Left lung (tissue), 10 donors: ENCODE measurements around the gene PRKD1. TPM values are rescaled to one million over a fixed set of nuclear protein-coding genes. Genes with fewer than 3 reads are reported as not detected.

Source experiments
- ATAC-seq: fragments of 200-7000 bp; cut with Tn5 transposase; one replicate; pipeline ENCODE4 v1.9.1; 2020; ENCODE audit warnings: moderate library complexity
- DNase-seq, 4 donors: peaks; one replicate each; pipeline ENCODE4 v3.0.0-alpha.2; 2013 to 2020
- H3K27ac ChIP-seq, 2 donors: fragments of 200-600 bp; sonication (generic) in 1 of 2; one replicate each; pipeline versions ENCODE4 v1.5.0 to v1.8.0; 2020 to 2021
- H3K27me3 ChIP-seq, 2 donors: fragments of 200-600 bp; sonication (generic) in 1 of 2; one replicate each; pipeline versions ENCODE4 v1.5.0 to v1.8.0; 2020 to 2021
- H3K36me3 ChIP-seq, 2 donors: fragments of 200-600 bp; sonication (generic) in 1 of 2; one replicate each; pipeline versions ENCODE4 v1.5.0 to v1.8.0; 2020 to 2021
- H3K4me1 ChIP-seq, 2 donors: fragments of 200-600 bp; one replicate each; pipeline ENCODE4 v1.8.0; 2021
- H3K4me3 ChIP-seq, 2 donors: fragments of 200-600 bp; sonication (generic) in 1 of 2; one replicate each; pipeline versions ENCODE4 v1.5.0 to v1.8.0; 2020 to 2021; ENCODE audit warnings: mild to moderate bottlenecking in 1 of 2
- H3K9me3 ChIP-seq, 2 donors: fragments of 200-600 bp; sonication (generic) in 1 of 2; one replicate each; pipeline versions ENCODE4 v1.5.0 to v1.8.0; 2020 to 2021
- CTCF ChIP-seq, 2 donors: fragments of 200-600 bp; sonication (generic) in 1 of 2; IDR thresholded peaks; one replicate each; pipeline versions ENCODE4 v1.5.0 to v1.8.0; 2021; ENCODE audit warnings: antibody characterized with exemption in 2 of 2
- intact Hi-C, 2 donors: fragments of 100-400 bp; cut with DNase I; formaldehyde crosslinking; loops; one replicate each; pipeline versions ENCODE4 v1.11.2 to v1.14.2; 2022
- polyA plus RNA-seq, 6 donors: library from polyadenylated mRNA; unstranded; fragments of 120-200 nt; gene quantifications; one replicate each; pipeline ENCODE4 v1.2.1, GENCODE V29; 2013; ENCODE audit not compliant: insufficient read length in 6 of 6
- total RNA-seq, 2 donors: library from RNA; stranded (reverse); fragmentation: NEBNext Ultra II Directional; extraction: Animal tissue kit (Norgen Biotek cat#: 25700); gene quantifications; one replicate each; pipeline ENCODE4 v1.2.1, GENCODE V29; 2021
- donor health status: DM: no; HTN: yes; CAD: no.
- donor health status: DM: no; HTN: no; CAD: no.

Gene PRKD1
- total and polyA plus RNA-seq, 8 donors: 13.6 to 35.1 (median 23.0) TPM

GRCh38 chr14:29741909-29742401 is 185.7 kb downstream of the PRKD1 start:
- no peak overlapping the region for H3K27ac ChIP-seq
- intact Hi-C loops: no loop called here
- no peaks in the 10 kb centered on the region for H3K27me3 ChIP-seq
- H3K4me1 ChIP-seq: peaks cover 0 to 8% of the 10 kb centered on the region in 2 donors
- no peak for TF ChIP-seq CTCF (IDR thresholded peaks at IDR 0.05)
- DNase-seq (no peak), ATAC-seq (no peak)
- no peak overlapping the region for H3K4me3 ChIP-seq
- no peaks in the 10 kb centered on the region for H3K9me3 ChIP-seq
- H3K36me3 ChIP-seq: no peaks in the 10 kb centered on the region

DNA sequence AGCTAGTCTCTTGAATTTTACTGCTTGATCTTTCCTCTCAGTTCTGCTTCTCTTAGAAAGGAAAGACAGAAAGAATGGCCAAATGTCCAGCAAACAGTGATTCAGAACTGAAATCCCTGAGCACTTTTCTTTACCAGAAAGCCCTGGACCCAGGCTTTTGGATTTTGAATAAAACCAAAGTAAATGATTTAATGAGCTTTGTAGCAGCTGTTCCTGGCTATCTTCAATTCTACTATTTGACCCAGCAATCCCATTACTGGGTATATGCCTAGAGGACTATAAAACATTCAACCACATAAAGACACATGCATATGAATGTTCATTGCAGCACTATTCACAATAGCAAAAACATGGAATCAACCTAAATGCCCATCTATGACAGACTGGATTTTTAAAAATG is 187.2 kb downstream of the PRKD1 start:
- no peaks in the 10 kb centered on the region for H3K9me3 ChIP-seq
- intact Hi-C loops: no loop called here

GRCh38 chr14:29738950-29739349 is 188.7 kb downstream of the PRKD1 start:
- intact Hi-C loops: no loop called here
- Histone ChIP-seq H3K9me3 (no peaks in the 10 kb centered on the region), H3K36me3 (no peaks in the 10 kb centered on the region), H3K4me1 (peaks cover 0 to 8% of the 10 kb centered on the region in 2 donors), H3K27ac (no peak overlapping the region), H3K4me3 (no peak overlapping the region), H3K27me3 (no peaks in the 10 kb centered on the region)
- DNase-seq (no peak), ATAC-seq (no peak)
- no peak for TF ChIP-seq CTCF (IDR thresholded peaks at IDR 0.05)

More for the DNA sequence above, 187.2 kb downstream of the PRKD1 start:
- Histone ChIP-seq H3K4me3 (no peak overlapping the region), H3K36me3 (no peaks in the 10 kb centered on the region), H3K27ac (no peak overlapping the region), H3K4me1 (peaks cover 0 to 8% of the 10 kb centered on the region in 2 donors), H3K27me3 (no peaks in the 10 kb centered on the region)
- ATAC-seq: no peak
- TF ChIP-seq CTCF (IDR thresholded peaks at IDR 0.05): no peak
- no peak for DNase-seq

- Histone ChIP-seq H3K4me3 (no peak overlapping the region), H3K27ac (no peak overlapping the region), H3K9me3 (no peaks in the 10 kb centered on the region), H3K27me3 (no peaks in the 10 kb centered on the region), H3K4me1 (peaks cover 0 to 8% of the 10 kb centered on the region in 2 donors), H3K36me3 (no peaks in the 10 kb centered on the region)
- intact Hi-C loops: no loop called here
- TF ChIP-seq CTCF (IDR thresholded peaks at IDR 0.05): no peak
- ATAC-seq (no peak), DNase-seq (no peak)
Measured at GRCh38 chr14:29738056-29738455, 189.6 kb downstream of the PRKD1 start.

DNA sequence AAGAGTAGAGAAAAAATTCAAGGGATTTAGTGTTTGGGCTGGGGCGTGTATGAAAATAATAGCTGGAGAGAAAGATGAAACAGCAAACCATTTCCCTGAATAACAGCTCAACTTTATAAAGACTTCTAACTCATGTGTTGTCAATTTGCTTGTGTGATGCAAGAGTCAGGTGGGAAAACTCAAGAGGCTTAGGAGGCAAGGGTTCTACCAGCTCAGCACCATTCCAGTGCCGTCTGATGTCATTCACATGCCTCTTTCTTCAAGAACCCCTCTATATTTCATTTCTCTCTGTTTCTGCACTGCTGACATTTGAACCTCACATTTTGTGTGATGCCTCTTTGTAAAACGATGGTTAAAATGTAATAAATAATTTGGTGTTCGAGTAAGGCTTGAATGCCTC is 192.2 kb downstream of the PRKD1 start:
- intact Hi-C loops: no loop called here
- H3K27ac ChIP-seq: no peak overlapping the region
- no peaks in the 10 kb centered on the region for H3K36me3 ChIP-seq
- H3K4me3 ChIP-seq: no peak overlapping the region
- H3K27me3 ChIP-seq: no peaks in the 10 kb centered on the region
- H3K9me3 ChIP-seq: no peaks in the 10 kb centered on the region
- DNase-seq (no peak), ATAC-seq (no peak)
- peaks cover 0 to 4% of the 10 kb centered on the region in 2 donors for H3K4me1 ChIP-seq
- no peak for TF ChIP-seq CTCF (IDR thresholded peaks at IDR 0.05)
